Mesothelial cell of epicardium (in vitro differentiated cells): ENCODE data around the gene ATP13A1. TPM values are rescaled to one million over a fixed set of nuclear protein-coding genes. Genes with fewer than 3 reads are reported as not detected.
"Not testable (repeated sequence)": the region's sequence is repeated elsewhere in the genome, so short reads cannot be mapped to it uniquely, and the experiment has no call there.

Source experiments
- DNase-seq, 2 experiments: peaks; one replicate each; pipeline ENCODE4 v3.0.0; 2021; ENCODE audit warnings: low spot score in 2 of 2; ENCODE audit not compliant: unreplicated experiment in 2 of 2
- H3K27ac Mint-ChIP-seq: 2 replicates; pipeline ENCODE4 v1.8.0; 2021; ENCODE audit warnings: mixed read lengths
- H3K27me3 Mint-ChIP-seq: 2 replicates; pipeline ENCODE4 v1.8.0; 2021; ENCODE audit warnings: low read depth, mixed read lengths
- H3K36me3 Mint-ChIP-seq: 2 replicates; pipeline ENCODE4 v1.8.0; 2021; ENCODE audit warnings: mixed read lengths
- H3K4me1 Mint-ChIP-seq: 2 replicates; pipeline ENCODE4 v1.8.0; 2021; ENCODE audit warnings: mixed read lengths
- H3K4me3 Mint-ChIP-seq: 2 replicates; pipeline ENCODE4 v1.8.0; 2021; ENCODE audit warnings: mild to moderate bottlenecking, moderate library complexity, mixed read lengths
- H3K9me3 Mint-ChIP-seq: 2 replicates; pipeline ENCODE4 v1.8.0; 2021; ENCODE audit warnings: mixed read lengths
- total RNA-seq: library from RNA; stranded (reverse); gene quantifications from 3 replicates; pipeline ENCODE4 v1.2.1, GENCODE V29; 2021
- TF ChIP-seq, protein P1 (sequence below): fragments of 200-600 bp; sonication (generic); IDR thresholded peaks from one replicate; pipeline ENCODE4 v1.5.0; 2021; ENCODE audit warnings: antibody characterized with exemption; ENCODE audit not compliant: unreplicated experiment

Gene ATP13A1
- total RNA-seq, 1 donor from 2014 or later: 88.3 TPM

DNA sequence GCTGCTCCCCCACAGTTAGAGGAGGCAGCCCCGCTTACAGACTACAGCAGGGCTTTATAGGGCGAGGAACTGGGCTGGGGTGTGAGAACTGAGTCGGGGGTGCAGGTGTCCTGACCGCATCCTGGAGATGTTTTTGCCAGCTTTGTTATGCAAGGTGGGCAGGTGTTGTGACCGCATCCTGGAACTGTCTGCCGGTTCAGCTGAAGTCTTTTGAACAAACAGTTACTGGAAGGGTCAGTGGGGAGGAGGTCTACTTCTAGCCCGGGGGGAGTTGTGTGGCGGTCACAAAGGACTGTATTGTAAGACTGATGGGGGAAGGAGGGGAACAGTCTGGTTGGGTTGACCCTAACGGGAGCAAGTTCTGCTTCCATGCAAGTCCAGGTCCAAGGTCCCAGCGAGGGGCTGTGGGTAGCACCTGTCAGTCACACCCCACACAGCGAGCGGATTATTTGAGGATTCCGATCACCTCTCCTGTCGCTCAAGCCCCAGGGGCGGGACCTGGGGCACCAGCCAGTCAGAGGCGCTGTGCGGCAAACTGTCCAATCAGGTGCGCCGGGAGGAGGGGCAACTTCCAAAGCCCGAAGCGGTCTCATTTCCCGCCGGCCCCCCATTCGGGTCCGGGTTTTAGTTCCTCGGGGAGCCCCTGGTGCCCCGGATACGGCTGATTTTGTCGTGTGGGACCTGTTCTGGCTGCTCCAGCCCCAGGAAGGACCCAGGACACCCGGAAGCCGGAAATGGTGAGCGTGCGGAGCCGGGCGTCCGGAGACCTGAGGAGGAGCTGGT is 4.9 kb upstream of the ATP13A1 start, which contains the start of gene ZNF101:
ZNF101 (plus strand) TSS at position 610 of the 783 bp plus-strand sequence; CDS start at position 735, 125 bp downstream.
- Mint-ChIP-seq H3K4me3 (peak within 1 kb of the TSS; percentile 87), H3K4me1 (peaks cover 12% of the 10 kb centered on the region), H3K27me3 (no peaks in the 10 kb centered on the region), H3K9me3 (no peaks in the 10 kb centered on the region), H3K27ac (peak within 1 kb of the TSS; percentile 86), H3K36me3 (peaks cover 2% of the 10 kb centered on the region)
- peak; percentile 83 to 89 for DNase-seq
- TF ChIP-seq, protein P1, sequence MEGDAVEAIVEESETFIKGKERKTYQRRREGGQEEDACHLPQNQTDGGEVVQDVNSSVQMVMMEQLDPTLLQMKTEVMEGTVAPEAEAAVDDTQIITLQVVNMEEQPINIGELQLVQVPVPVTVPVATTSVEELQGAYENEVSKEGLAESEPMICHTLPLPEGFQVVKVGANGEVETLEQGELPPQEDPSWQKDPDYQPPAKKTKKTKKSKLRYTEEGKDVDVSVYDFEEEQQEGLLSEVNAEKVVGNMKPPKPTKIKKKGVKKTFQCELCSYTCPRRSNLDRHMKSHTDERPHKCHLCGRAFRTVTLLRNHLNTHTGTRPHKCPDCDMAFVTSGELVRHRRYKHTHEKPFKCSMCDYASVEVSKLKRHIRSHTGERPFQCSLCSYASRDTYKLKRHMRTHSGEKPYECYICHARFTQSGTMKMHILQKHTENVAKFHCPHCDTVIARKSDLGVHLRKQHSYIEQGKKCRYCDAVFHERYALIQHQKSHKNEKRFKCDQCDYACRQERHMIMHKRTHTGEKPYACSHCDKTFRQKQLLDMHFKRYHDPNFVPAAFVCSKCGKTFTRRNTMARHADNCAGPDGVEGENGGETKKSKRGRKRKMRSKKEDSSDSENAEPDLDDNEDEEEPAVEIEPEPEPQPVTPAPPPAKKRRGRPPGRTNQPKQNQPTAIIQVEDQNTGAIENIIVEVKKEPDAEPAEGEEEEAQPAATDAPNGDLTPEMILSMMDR: no peak

DNA sequence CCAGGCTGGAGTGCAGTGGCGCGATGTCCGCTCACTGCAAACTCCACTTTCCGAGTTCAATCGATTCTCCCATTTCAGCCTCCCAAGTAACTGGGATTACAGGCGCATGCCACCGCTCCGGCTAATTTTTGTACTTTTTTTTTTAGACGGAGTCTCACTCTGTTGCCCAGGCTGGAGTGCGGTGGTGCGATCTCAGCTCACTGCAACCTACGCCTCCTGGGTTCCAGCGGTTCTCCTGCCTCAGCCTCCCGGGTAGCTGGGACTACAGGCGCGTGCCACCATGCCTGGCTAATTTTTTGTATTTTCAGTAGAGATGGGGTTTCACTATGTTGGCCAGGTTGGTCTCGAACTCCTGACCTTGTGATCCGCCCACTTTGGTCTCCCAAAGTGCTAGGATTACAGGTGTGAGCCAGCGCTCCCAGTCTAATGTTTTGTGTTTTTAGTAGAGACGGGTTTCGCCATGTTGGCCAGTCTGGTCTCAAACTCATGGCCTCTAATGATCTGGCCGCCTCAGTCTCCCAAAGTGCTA is 2.0 kb upstream of the ATP13A1 start:
- H3K36me3 Mint-ChIP-seq, H3K4me3 Mint-ChIP-seq, H3K27me3 Mint-ChIP-seq, DNase-seq, H3K9me3 Mint-ChIP-seq, H3K27ac Mint-ChIP-seq: not testable (repeated sequence)
- H3K4me1 Mint-ChIP-seq: peaks cover 32% of the 10 kb centered on the region

DNA sequence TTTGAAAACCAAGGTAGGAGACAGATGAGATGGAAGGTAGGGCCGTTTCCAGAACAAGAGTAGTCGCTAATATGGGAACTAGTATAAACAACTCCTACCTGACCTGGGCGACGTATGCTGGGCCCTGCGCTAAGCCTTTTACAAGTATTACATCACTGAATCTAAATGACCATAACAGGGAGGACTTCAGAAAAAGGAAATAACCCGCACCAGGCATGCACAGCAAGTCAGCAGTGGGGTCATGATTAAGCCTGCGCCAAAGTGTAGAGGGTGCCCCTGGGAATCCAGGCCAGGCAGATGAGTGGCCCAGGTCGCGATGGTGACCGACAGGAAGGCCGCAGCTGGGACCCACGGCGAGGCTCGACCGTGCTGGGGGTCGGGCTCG is 613 bp downstream of the ATP13A1 start:
- Mint-ChIP-seq H3K4me3 (peak overlapping the region; percentile 93), H3K4me1 (peaks cover 20% of the 10 kb centered on the region), H3K27ac (peak overlapping the region; percentile 81), H3K36me3 (peaks cover 6% of the 10 kb centered on the region), H3K9me3 (no peaks in the 10 kb centered on the region), H3K27me3 (no peaks in the 10 kb centered on the region)
- TF ChIP-seq, protein P1: no peak
- DNase-seq: no peak

GRCh38 chr19:19662344-19662743 is 1.1 kb downstream of the ATP13A1 start:
- Mint-ChIP-seq H3K9me3 (no peaks in the 10 kb centered on the region), H3K4me1 (peaks cover 20% of the 10 kb centered on the region), H3K36me3 (peaks cover 6% of the 10 kb centered on the region), H3K27me3 (no peaks in the 10 kb centered on the region), H3K4me3 (peak overlapping the region; percentile 93), H3K27ac (peak overlapping the region; percentile 81)
- TF ChIP-seq, protein P1: no peak
- no peak for DNase-seq

- Mint-ChIP-seq H3K27ac (no peak overlapping the region), H3K4me1 (peaks cover 20% of the 10 kb centered on the region), H3K36me3 (peaks cover 9% of the 10 kb centered on the region), H3K27me3 (no peaks in the 10 kb centered on the region), H3K4me3 (peak overlapping the region; percentile 93), H3K9me3 (no peaks in the 10 kb centered on the region)
- TF ChIP-seq, protein P1: no peak
- DNase-seq: no peak
These were observed 1.7 kb downstream of the ATP13A1 start for GRCh38 chr19:19661675-19662251.

DNA sequence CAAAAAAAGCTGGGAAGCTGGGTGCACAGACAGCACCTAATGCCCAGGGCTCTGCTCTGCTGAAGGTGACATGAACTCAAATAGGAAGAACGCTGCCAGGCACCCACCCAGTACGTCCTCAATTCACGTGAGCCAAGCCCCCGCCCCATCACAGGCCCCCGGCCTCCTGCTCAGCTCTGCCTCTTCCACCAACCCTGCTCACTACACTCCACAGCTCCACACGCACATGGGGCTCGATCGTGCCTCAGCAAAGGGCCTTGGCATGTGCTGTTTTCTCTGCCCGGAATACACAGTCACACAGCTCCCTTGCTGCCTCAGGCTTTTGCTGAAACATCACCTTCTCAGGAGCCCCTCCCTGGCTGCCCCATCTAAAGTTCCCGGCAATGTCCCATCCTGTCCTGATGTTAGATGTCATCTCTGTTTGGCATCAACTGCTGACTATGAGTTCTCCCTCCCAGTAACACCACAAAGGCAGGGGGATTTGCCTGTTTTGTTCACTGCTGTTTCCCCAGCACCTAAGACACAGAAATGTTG is 2.3 kb downstream of the ATP13A1 start:
- peaks cover 10% of the 10 kb centered on the region for H3K36me3 Mint-ChIP-seq
- TF ChIP-seq, protein P1: no peak
- H3K9me3 Mint-ChIP-seq: no peaks in the 10 kb centered on the region
- no peak overlapping the region for H3K27ac Mint-ChIP-seq
- peaks cover 20% of the 10 kb centered on the region for H3K4me1 Mint-ChIP-seq
- no peaks in the 10 kb centered on the region for H3K27me3 Mint-ChIP-seq
- DNase-seq: no peak
- peak overlapping the region; percentile 93 for H3K4me3 Mint-ChIP-seq
